GM12864 (cell line): ENCODE data around the gene MKS1.

Experiments
- DNase-seq: peaks from one replicate; pipeline ENCODE4 v3.0.0-alpha.2; 2011; ENCODE audit warnings: low read depth
- H3K4me3 ChIP-seq: 2 replicates; pipeline ENCODE4 v1.5.1; 2011; ENCODE audit warnings: mild to moderate bottlenecking, low read depth, low read length, control low read depth
- CTCF ChIP-seq: IDR thresholded peaks from 2 replicates; pipeline ENCODE4 v1.5.1; 2011; ENCODE audit warnings: low read depth, mild to moderate bottlenecking, moderate library complexity, low read length, control low read depth, inconsistent platforms; ENCODE audit errors: missing control alignments

The MKS1 gene

GRCh38 chr17:58156839-58157803, 61.9 kb downstream of the MKS1 start:
- no peak for TF ChIP-seq CTCF
- H3K4me3 ChIP-seq: peak overlapping the region; percentile 23
- DNase-seq: no peak
